IMR-90 (cell line): ENCODE measurements around the gene SNTG2. TPM values are rescaled to one million over a fixed set of nuclear protein-coding genes. Genes with fewer than 3 reads are reported as not detected.

Experiments
- ATAC-seq: fragments of 200-7000 bp; cut with Tn5 transposase; 2 replicates; pipeline ENCODE4 v1.9.1; 2020; ENCODE audit warnings: low read depth, mild to moderate bottlenecking, moderate library complexity
- BruUV-seq: library from RNA; stranded (reverse); fragments of 400-500 nt; replicated peaks from 2 replicates; lab custom pipeline; 2021; lab: Mats Ljungman, UMichigan
- CTCF ChIA-PET: fragments of 300-600 bp; formaldehyde crosslinking; extraction: SDS; loops from one replicate; lab custom pipeline; 2021; ENCODE audit warnings: antibody characterized with exemption; lab: Yijun Ruan, JAX
- POLR2A ChIA-PET: fragments of 300-600 bp; sonication (Branson Sonifier 250); formaldehyde crosslinking; loops from one replicate; lab custom pipeline; 2022; ENCODE audit warnings: antibody characterized with exemption; ENCODE audit not compliant: unreplicated experiment; lab: Charles Lee
- DNase-seq: peaks from one replicate; pipeline ENCODE4 v3.0.0; 2013
- H2AFZ ChIP-seq: replicated peaks from 2 replicates; pipeline ENCODE3; 2013; ENCODE audit warnings: low read length, mild to moderate bottlenecking; ENCODE audit not compliant: poor library complexity
- H2AK5ac ChIP-seq: 2 replicates; pipeline ENCODE4 v1.6.1; 2013; ENCODE audit warnings: low read depth, low read length, inconsistent platforms
- H2AK9ac ChIP-seq: replicated peaks from 2 replicates; pipeline ENCODE3; 2013; ENCODE audit warnings: mild to moderate bottlenecking, low read depth, low read length, moderate library complexity; ENCODE audit not compliant: poor library complexity
- H2BK120ac ChIP-seq: 2 replicates; pipeline ENCODE4 v1.6.1; 2013; ENCODE audit warnings: low read depth, low read length, inconsistent platforms
- H2BK15ac ChIP-seq: 3 replicates; pipeline ENCODE4 v1.6.1; 2013; ENCODE audit warnings: low read depth, low read length, inconsistent platforms
- H2BK20ac ChIP-seq: 2 replicates; pipeline ENCODE4 v1.6.1; 2013; ENCODE audit warnings: low read depth, mild to moderate bottlenecking, inconsistent platforms, low read length, moderate library complexity
- H2BK5ac ChIP-seq: 2 replicates; pipeline ENCODE4 v1.6.1; 2013; ENCODE audit warnings: mild to moderate bottlenecking, low read depth, low read length, inconsistent platforms; ENCODE audit not compliant: poor library complexity, severe bottlenecking
- H3K14ac ChIP-seq: replicated peaks from 2 replicates; pipeline ENCODE4 v1.6.1; 2013; ENCODE audit warnings: low read depth, low read length, inconsistent platforms
- H3K18ac ChIP-seq: 2 replicates; pipeline ENCODE4 v1.6.1; 2013; ENCODE audit warnings: low read depth, low read length, control low read depth
- H3K23ac ChIP-seq: 2 replicates; pipeline ENCODE4 v1.6.1; 2013; ENCODE audit warnings: low read depth, low read length, inconsistent platforms
- H3K27ac ChIP-seq: 2 replicates; pipeline ENCODE4 v1.5.1; 2013; ENCODE audit warnings: mild to moderate bottlenecking, control low read depth, low read length; ENCODE audit not compliant: insufficient read depth
- H3K27me3 ChIP-seq: 2 replicates; pipeline ENCODE4 v1.6.1; 2013; ENCODE audit warnings: low read length; ENCODE audit not compliant: control insufficient read depth, insufficient read depth
- H3K36me3 ChIP-seq: 2 replicates; pipeline ENCODE4 v1.6.1; 2013; ENCODE audit warnings: low read length, mixed read lengths; ENCODE audit not compliant: control insufficient read depth, insufficient read depth
- H3K4ac ChIP-seq: 2 replicates; pipeline ENCODE4 v1.6.1; 2013; ENCODE audit warnings: low read depth, low read length, inconsistent platforms
- H3K4me1 ChIP-seq: 2 replicates; pipeline ENCODE4 v1.6.1; 2013; ENCODE audit warnings: low read length, mixed read lengths; ENCODE audit not compliant: control insufficient read depth, insufficient read depth
- H3K4me2 ChIP-seq: 2 replicates; pipeline ENCODE4 v1.6.1; 2013; ENCODE audit warnings: low read depth, mild to moderate bottlenecking, control low read depth, low read length, moderate library complexity
- H3K4me3 ChIP-seq: 2 replicates; pipeline ENCODE4 v1.5.1; 2013; ENCODE audit warnings: low read depth, mild to moderate bottlenecking, control low read depth, low read length, moderate library complexity; ENCODE audit not compliant: insufficient read depth
- H3K56ac ChIP-seq: 2 replicates; pipeline ENCODE4 v1.6.1; 2013; ENCODE audit warnings: low read length, inconsistent platforms; ENCODE audit not compliant: insufficient read depth; ENCODE audit errors: extremely low read depth
- H3K79me1 ChIP-seq, 2 experiments: 2 replicates each; pipeline ENCODE4 v1.6.1; 2013; ENCODE audit warnings: low read length in 2 of 2, inconsistent platforms in 1 of 2, low read depth in 1 of 2
- H3K9ac ChIP-seq: 2 replicates; pipeline ENCODE4 v1.6.1; 2013; ENCODE audit warnings: low read depth, low read length, control low read depth
- H3K9me1 ChIP-seq: 2 replicates; pipeline ENCODE4 v1.6.1; 2013; ENCODE audit warnings: low read length, inconsistent platforms; ENCODE audit not compliant: insufficient read depth
- H3K9me3 ChIP-seq: 2 replicates; pipeline ENCODE4 v1.6.1; 2013; ENCODE audit warnings: low read length; ENCODE audit not compliant: control insufficient read depth, insufficient read depth
- H4K20me1 ChIP-seq: 2 replicates; pipeline ENCODE4 v1.6.1; 2013; ENCODE audit warnings: low read length, inconsistent platforms; ENCODE audit not compliant: insufficient read depth
- H4K5ac ChIP-seq: 2 replicates; pipeline ENCODE4 v1.6.1; 2013; ENCODE audit warnings: mild to moderate bottlenecking, low read depth, low read length, control low read depth
- H4K8ac ChIP-seq, 2 experiments: 2 replicates each; pipeline ENCODE4 v1.6.1; 2013; ENCODE audit warnings: low read depth in 2 of 2, low read length in 2 of 2, control low read depth in 1 of 2, inconsistent platforms in 1 of 2
- H4K91ac ChIP-seq: 2 replicates; pipeline ENCODE4 v1.6.1; 2013; ENCODE audit warnings: low read depth, low read length, inconsistent platforms; ENCODE audit not compliant: insufficient read depth
- BHLHE40 ChIP-seq: fragments of 150-350 bp; IDR thresholded peaks from 2 replicates; pipeline ENCODE4 v1.6.1; 2016; ENCODE audit warnings: mild to moderate bottlenecking, low read depth, low read length
- CEBPB ChIP-seq: IDR thresholded peaks from 2 replicates; pipeline ENCODE4 v1.6.1; 2012; ENCODE audit warnings: low read depth, low read length, improper control_type of control experiment
- CHD1 ChIP-seq: IDR thresholded peaks from 2 replicates; pipeline ENCODE4 v1.6.1; 2012; ENCODE audit warnings: low read depth, low read length, improper control_type of control experiment
- CTCF ChIP-seq: conservative IDR thresholded peaks from 2 replicates; pipeline ENCODE4 v1.5.1; 2012; ENCODE audit warnings: mild to moderate bottlenecking, low read depth, low read length, improper control_type of control experiment
- ELK1 ChIP-seq: fragments of 150-350 bp; IDR thresholded peaks from 2 replicates; pipeline ENCODE4 v1.6.1; 2016; ENCODE audit warnings: low read depth, mild to moderate bottlenecking, low read length, moderate library complexity, borderline replicate concordance
- FOS ChIP-seq: fragments of 150-350 bp; IDR thresholded peaks from 2 replicates; pipeline ENCODE4 v1.6.1; 2016; ENCODE audit warnings: low read depth, low read length
- MAFK ChIP-seq: IDR thresholded peaks from 2 replicates; pipeline ENCODE4 v1.6.1; 2012; ENCODE audit warnings: low read depth, low read length, improper control_type of control experiment
- MAZ ChIP-seq: IDR thresholded peaks from 2 replicates; pipeline ENCODE4 v1.6.1; 2012; ENCODE audit warnings: low read depth, mild to moderate bottlenecking, low read length, improper control_type of control experiment, moderate library complexity, borderline replicate concordance
- MXI1 ChIP-seq: IDR thresholded peaks from 2 replicates; pipeline ENCODE4 v1.6.1; 2012; ENCODE audit warnings: low read depth, mild to moderate bottlenecking, low read length, moderate library complexity, borderline replicate concordance
- NFE2L2 ChIP-seq: fragments of 150-350 bp; IDR thresholded peaks from 2 replicates; pipeline ENCODE4 v1.6.1; 2016; ENCODE audit warnings: low read depth, mild to moderate bottlenecking, low read length
- POLR2A ChIP-seq: IDR thresholded peaks from 2 replicates; pipeline ENCODE4 v1.6.1; 2012; ENCODE audit warnings: mild to moderate bottlenecking, low read depth, low read length
- RAD21 ChIP-seq: IDR thresholded peaks from 2 replicates; pipeline ENCODE4 v1.6.1; 2012; ENCODE audit warnings: low read length, improper control_type of control experiment
- RCOR1 ChIP-seq: IDR thresholded peaks from 2 replicates; pipeline ENCODE4 v1.6.1; 2012; ENCODE audit warnings: mild to moderate bottlenecking, low read length, improper control_type of control experiment; ENCODE audit not compliant: insufficient replicate concordance
- RFX5 ChIP-seq: IDR thresholded peaks from 2 replicates; pipeline ENCODE4 v1.8.0; 2012; ENCODE audit warnings: low read depth, mild to moderate bottlenecking, low read length, moderate library complexity
- SMC3 ChIP-seq: fragments of 150-350 bp; IDR thresholded peaks from 2 replicates; pipeline ENCODE4 v1.6.1; 2016; ENCODE audit warnings: low read depth, mild to moderate bottlenecking, antibody characterized with exemption, low read length, moderate library complexity
- USF2 ChIP-seq: fragments of 150-350 bp; IDR thresholded peaks from 2 replicates; pipeline ENCODE4 v1.6.1; 2017; ENCODE audit warnings: mild to moderate bottlenecking, antibody characterized with exemption, low read length, low read depth
- WGBS, 2 experiments: methylation state at CpG; one replicate each; pipeline versions ENCODE4 v1.1.5 to v1.1.7; 2013; ENCODE audit warnings: missing lambda C conversion rate in 2 of 2; ENCODE audit not compliant: insufficient read length in 1 of 2; ENCODE audit errors: extremely low coverage in 2 of 2; 5-methylcytosine and 5-hydroxymethylcytosine counted together
- dilution Hi-C: fragments of 300-500 bp; cut with HindIII; formaldehyde crosslinking; loops from one replicate; pipeline ENCODE4 v1.14.3; 2018; ENCODE audit warnings: low sequenced_read_pairs; ENCODE audit not compliant: unreplicated experiment
- in situ Hi-C: fragments of 300-500 bp; cut with MboI; formaldehyde crosslinking; loops from 3 replicates; pipeline ENCODE4 v1.14.3; 2019; ENCODE audit warnings: low sequenced_read_pairs, inconsistent platforms, mixed read lengths
- intact Hi-C: fragments of 100-400 bp; cut with micrococcal nuclease; formaldehyde crosslinking; loops from 2 replicates; pipeline ENCODE4 v1.10.0; 2022
- polyA plus RNA-seq, 3 experiments: library from polyadenylated mRNA; depleted of rRNA; stranded (reverse); fragments of >200 nt; gene quantifications; 2 replicates each; pipeline ENCODE4 v1.2.3, GENCODE V29; 2012; ENCODE audit warnings: low replicate concordance in 1 of 3
- total RNA-seq: library from RNA; depleted of rRNA; stranded (reverse); fragments of >200 nt; gene quantifications from 2 replicates; pipeline ENCODE4 v1.2.3, GENCODE V29; 2012

SNTG2 gene
- total and polyA plus RNA-seq, 2 of the 4 experiments (the other 2 are of a cell fraction): under 0.01 to 0.17 TPM

- Histone ChIP-seq H2BK5ac (no peak overlapping the region), H3K4ac (no peak overlapping the region), H3K4me2 (no peak overlapping the region), H3K18ac (no peak overlapping the region), H3K23ac (no peak overlapping the region), H3K56ac (no peak overlapping the region), H3K27ac (no peak overlapping the region), H4K8ac (no peak overlapping the region), H3K4me3 (no peak overlapping the region), H3K4me1 (no peaks in the 10 kb centered on the region), H4K91ac (no peak overlapping the region), H3K36me3 (no peaks in the 10 kb centered on the region), H3K27me3 (no peaks in the 10 kb centered on the region), H3K9me1 (no peaks in the 10 kb centered on the region), H2BK15ac (no peak overlapping the region), H3K79me1 (no peaks in the 10 kb centered on the region), H3K9ac (no peak overlapping the region), H4K20me1 (no peaks in the 10 kb centered on the region), H2AK5ac (no peak overlapping the region), H2AK9ac (no peak overlapping the region), H2AFZ (no peak overlapping the region), H3K9me3 (peaks cover 16% of the 10 kb centered on the region; the same call in 1 of the 2 replicates), H3K14ac (no peak overlapping the region), H2BK120ac (no peak overlapping the region), H4K5ac (no peak overlapping the region), H2BK20ac (no peak overlapping the region)
- intact Hi-C loops: no loop called here
- no peak for ATAC-seq
- WGBS, 2 experiments: no CpG with 5 or more reads among the region's 7 CpGs
- ChIA-PET CTCF (no interaction called here), POLR2A (no interaction called here)
- in situ Hi-C loops: no loop called here
- TF ChIP-seq RCOR1 (no peak), FOS (no peak), RAD21 (no peak), CEBPB (no peak), BHLHE40 (no peak), MXI1 (no peak), ELK1 (no peak), CHD1 (no peak), NFE2L2 (no peak), SMC3 (no peak), CTCF (no peak), POLR2A (no peak), USF2 (no peak), MAZ (no peak), MAFK (no peak), RFX5 (no peak)
- BruUV-seq: no TSS peak
- dilution Hi-C loops: no loop called here
- no peak for DNase-seq
Measured at GRCh38 chr2:1268034-1268433, 317.4 kb downstream of the SNTG2 start.
